NCI-H524 treated with DMSO at 0.1 percent for 48 hours (cell line): ENCODE measurements around the gene DAP3.
"Not testable (repeated sequence)": the region's sequence is repeated elsewhere in the genome, so short reads cannot be mapped to it uniquely, and the experiment has no call there.

ENCODE experiments used
- DNase-seq: peaks from one replicate; lab custom pipeline; 2025; lab: John Stamatoyannopoulos, UW

The DAP3 gene

GRCh38 chr1:155718524-155719115 is 29.7 kb downstream of the DAP3 start:
- not testable (repeated sequence) for DNase-seq

GRCh38 chr1:155719703-155720102 is 30.8 kb downstream of the DAP3 start:
- no peak for DNase-seq

GRCh38 chr1:155725142-155725541 is 36.3 kb downstream of the DAP3 start:
- DNase-seq: no peak

GRCh38 chr1:155729031-155729898 is 40.4 kb downstream of the DAP3 start:
- DNase-seq: peak; percentile 38

GRCh38 chr1:155740995-155741394 is 52.1 kb downstream of the DAP3 start:
- no peak for DNase-seq

GRCh38 chr1:155741908-155742307 is 53.0 kb downstream of the DAP3 start:
- no peak for DNase-seq

GRCh38 chr1:155744711-155745283 is 55.9 kb downstream of the DAP3 start:
- DNase-seq: no peak

GRCh38 chr1:155745284-155746228 is 56.7 kb downstream of the DAP3 start:
- DNase-seq: peak; percentile 72

- not testable (repeated sequence) for DNase-seq
Measured at GRCh38 chr1:155747586-155747985, 58.7 kb downstream of the DAP3 start.

- DNase-seq: not testable (repeated sequence)
Measured at GRCh38 chr1:155748141-155748540, 59.2 kb downstream of the DAP3 start.

- not testable (repeated sequence) for DNase-seq
Measured at GRCh38 chr1:155759017-155759416, 70.1 kb downstream of the DAP3 start.

GRCh38 chr1:155759966-155760630 is 71.2 kb downstream of the DAP3 start:
- DNase-seq: no peak

GRCh38 chr1:155760751-155761475 is 72.0 kb downstream of the DAP3 start:
- DNase-seq: no peak

GRCh38 chr1:155761736-155762405 is 73.0 kb downstream of the DAP3 start:
- no peak for DNase-seq

- not testable (repeated sequence) for DNase-seq
Measured at GRCh38 chr1:155763090-155763815, 74.4 kb downstream of the DAP3 start.

GRCh38 chr1:155763989-155764388 is 75.1 kb downstream of the DAP3 start:
- DNase-seq: not testable (repeated sequence)

GRCh38 chr1:155767399-155767989 is 78.6 kb downstream of the DAP3 start:
- DNase-seq: not testable (repeated sequence)

- no peak for DNase-seq
Measured at GRCh38 chr1:155769257-155769656, 80.4 kb downstream of the DAP3 start.

- DNase-seq: no peak
Measured at GRCh38 chr1:155773221-155773620, 84.3 kb downstream of the DAP3 start.
